Tibial nerve (tissue), 4 donors: ENCODE data around the gene CKAP2L. TPM values are rescaled to one million over a fixed set of nuclear protein-coding genes. Genes with fewer than 3 reads are reported as not detected.

Experiments used
- DNase-seq, 2 donors: peaks; one replicate each; pipeline ENCODE4 v3.0.0-alpha.2; 2019; ENCODE audit warnings: low spot score in 2 of 2
- H3K27ac ChIP-seq, 4 donors: fragments of 200-600 bp; sonication (generic) in 3 of 4; one replicate each; pipeline ENCODE4 v1.5.1; 2017 to 2019; ENCODE audit warnings: mild to moderate bottlenecking in 1 of 4
- H3K27me3 ChIP-seq, 2 donors: fragments of 200-600 bp; sonication (generic) in 1 of 2; one replicate each; pipeline versions ENCODE4 v1.5.1 to v1.6.0; 2017 to 2019
- H3K36me3 ChIP-seq, 3 donors: fragments of 200-600 bp; sonication (generic); one replicate each; pipeline ENCODE4 v1.5.1; 2018 to 2019
- H3K4me1 ChIP-seq, 4 donors: fragments of 200-600 bp; sonication (generic) in 3 of 4; one replicate each; pipeline ENCODE4 v1.5.1; 2017 to 2019
- H3K4me3 ChIP-seq, 4 donors: fragments of 200-600 bp; sonication (generic) in 3 of 4; one replicate each; pipeline ENCODE4 v1.5.1; 2017 to 2019; ENCODE audit warnings: mild to moderate bottlenecking in 1 of 4, moderate library complexity in 1 of 4
- H3K9me3 ChIP-seq, 4 donors: fragments of 200-600 bp; sonication (generic) in 3 of 4; one replicate each; pipeline ENCODE4 v1.5.1; 2017 to 2019
- CTCF ChIP-seq, 5 experiments: fragments of 200-600 bp in 3 of 5; fragments of 450-650 bp in 2 of 5; sonication (generic) in 3 of 5; IDR thresholded peaks; one replicate each; pipeline ENCODE4 v1.5.1; 2016 to 2019; ENCODE audit warnings: antibody characterized with exemption in 5 of 5, mild to moderate bottlenecking in 3 of 5, moderate library complexity in 2 of 5
- EP300 ChIP-seq, 2 donors: sonication (generic); formaldehyde crosslinking; IDR thresholded peaks; one replicate each; pipeline ENCODE4 v1.6.1; 2017; ENCODE audit warnings: antibody characterized with exemption in 2 of 2, mild to moderate bottlenecking in 1 of 2
- POLR2A ChIP-seq, 2 donors: fragments of 450-650 bp; IDR thresholded peaks; one replicate each; pipeline ENCODE4 v1.6.1; 2017; ENCODE audit warnings: antibody characterized with exemption in 2 of 2, mild to moderate bottlenecking in 2 of 2, moderate library complexity in 2 of 2
- WGBS, 2 donors: methylation state at CpG; one replicate each; pipeline ENCODE4 v1.1.5; 2018; 5-methylcytosine and 5-hydroxymethylcytosine counted together
- total RNA-seq, 4 donors: library from RNA; depleted of rRNA; stranded (reverse); fragments of >200 nt; gene quantifications; one replicate each; pipeline ENCODE4 v1.1.0, GENCODE V29; 2016

The CKAP2L gene
- total RNA-seq, 4 donors from 2014 or later: not detected

DNA sequence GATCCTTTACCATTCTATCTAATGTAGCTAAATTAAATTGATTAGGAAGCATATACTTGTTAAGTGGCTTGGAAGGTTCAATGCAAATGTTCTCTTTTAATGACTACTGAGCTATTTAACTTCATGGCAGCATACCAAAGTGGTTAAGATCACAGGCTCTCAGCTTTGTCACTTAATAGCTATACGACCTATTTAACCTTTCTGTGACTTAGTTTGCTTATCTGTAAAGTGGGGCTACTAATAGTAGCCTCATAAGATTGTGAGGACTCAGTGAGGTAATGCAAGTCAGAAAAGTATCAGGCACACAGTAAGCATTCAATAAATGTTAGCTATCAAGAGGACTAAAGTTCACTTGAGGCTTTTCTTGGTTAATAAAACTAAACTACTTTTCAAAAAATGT is 4.3 kb downstream of the CKAP2L start:
- Histone ChIP-seq H3K27me3 (no peaks in the 10 kb centered on the region), H3K4me1 (peaks cover 0 to 12% (median 4%) of the 10 kb centered on the region in 4 donors), H3K9me3 (no peaks in the 10 kb centered on the region), H3K36me3 (no peaks in the 10 kb centered on the region), H3K27ac (no peak overlapping the region), H3K4me3 (no peak overlapping the region)
- TF ChIP-seq EP300 (IDR thresholded peaks at IDR 0.05): no peak
- no peak for TF ChIP-seq POLR2A (IDR thresholded peaks at IDR 0.05)
- no peak for TF ChIP-seq CTCF (IDR thresholded peaks at IDR 0.05)
- no peak for DNase-seq
- 85 to 96% methylated on average over 1 of the region's 1 CpG for WGBS, 2 donors

DNA sequence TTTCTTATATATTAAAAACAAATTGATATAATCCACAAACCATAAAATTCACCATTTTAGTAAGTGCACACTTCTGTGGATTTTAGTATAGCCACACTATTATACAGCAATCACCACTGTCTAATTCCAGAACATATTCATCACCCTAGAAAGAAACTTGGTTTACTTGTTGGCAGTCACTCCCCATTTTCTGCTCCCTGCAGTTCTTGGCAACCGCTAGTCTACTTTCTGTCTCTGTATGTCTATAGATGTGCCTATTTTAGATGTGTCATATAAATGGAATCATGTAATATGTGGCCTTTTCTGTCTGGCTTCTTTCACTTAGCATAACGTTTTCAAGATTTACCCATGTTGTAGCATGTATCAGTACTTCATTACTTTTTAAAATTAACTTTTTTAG is 5.7 kb downstream of the CKAP2L start:
- Histone ChIP-seq H3K27me3 (no peaks in the 10 kb centered on the region), H3K27ac (no peak overlapping the region), H3K4me1 (peaks cover 0 to 2% (median 0%) of the 10 kb centered on the region in 4 donors), H3K4me3 (no peak overlapping the region), H3K36me3 (no peaks in the 10 kb centered on the region), H3K9me3 (no peaks in the 10 kb centered on the region)
- WGBS, 2 donors: 79 to 81% methylated on average over 2 of the region's 2 CpGs
- no peak for DNase-seq
- TF ChIP-seq CTCF (IDR thresholded peaks at IDR 0.05) (no peak), POLR2A (IDR thresholded peaks at IDR 0.05) (no peak), EP300 (IDR thresholded peaks at IDR 0.05) (no peak)

DNA sequence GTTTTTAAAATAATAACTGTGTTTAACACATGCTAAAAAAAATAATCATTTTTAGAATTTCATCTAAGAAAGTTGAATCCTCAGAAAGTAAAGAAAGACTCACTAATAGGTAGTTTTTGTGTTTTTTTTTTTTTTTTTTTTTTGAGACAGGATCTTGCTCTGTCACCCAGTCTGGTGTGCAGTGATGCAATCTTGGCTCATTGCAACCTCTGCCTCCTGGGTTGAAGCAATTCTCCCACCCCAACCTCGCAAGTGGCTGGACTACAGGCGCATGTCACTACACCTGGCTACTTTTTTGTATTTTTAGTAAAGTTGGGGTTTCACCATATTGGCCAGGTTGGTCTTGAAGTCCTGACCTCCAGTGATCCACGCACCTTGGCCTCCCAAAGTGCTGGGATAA is 7.1 kb downstream of the CKAP2L start:
- 91 to 100% methylated on average over 3 of the region's 3 CpGs for WGBS, 2 donors
- TF ChIP-seq EP300 (IDR thresholded peaks at IDR 0.05) (no peak), CTCF (IDR thresholded peaks at IDR 0.05) (no peak), POLR2A (IDR thresholded peaks at IDR 0.05) (no peak)
- Histone ChIP-seq H3K27ac (no peak overlapping the region), H3K9me3 (no peaks in the 10 kb centered on the region), H3K27me3 (no peaks in the 10 kb centered on the region), H3K36me3 (no peaks in the 10 kb centered on the region), H3K4me1 (no peaks in the 10 kb centered on the region), H3K4me3 (no peak overlapping the region)
- DNase-seq: no peak

- no peak for TF ChIP-seq EP300 (IDR thresholded peaks at IDR 0.05)
- no peak for TF ChIP-seq POLR2A (IDR thresholded peaks at IDR 0.05)
- no peak for TF ChIP-seq CTCF (IDR thresholded peaks at IDR 0.05)
- 93 to 97% methylated on average over 3 of the region's 3 CpGs for WGBS, 2 donors
- H3K27ac ChIP-seq: no peak overlapping the region
Observed at GRCh38 chr2:112756207-112756606, 8.2 kb downstream of the CKAP2L start.

DNA sequence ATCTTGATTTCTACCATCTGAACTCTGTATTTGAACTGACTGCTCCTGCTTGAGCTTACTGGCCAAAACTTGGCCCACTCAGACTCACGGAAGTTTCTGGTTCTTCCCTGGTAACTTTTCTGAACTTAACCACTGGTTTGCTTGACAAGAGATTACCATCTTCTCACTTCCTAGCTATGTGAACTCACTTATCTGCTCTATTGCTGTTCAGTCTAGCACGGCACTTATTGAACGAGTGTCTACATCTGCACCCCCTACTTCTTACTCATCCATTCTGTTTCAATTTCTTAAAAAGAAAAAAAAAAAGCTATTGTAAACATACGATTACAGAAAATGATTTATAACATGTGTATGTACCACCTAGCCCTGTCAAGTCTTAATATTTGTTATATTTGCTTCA is 9.0 kb downstream of the CKAP2L start:
- no peak overlapping the region for H3K27ac ChIP-seq
- no peaks in the 10 kb centered on the region for H3K9me3 ChIP-seq
- no peaks in the 10 kb centered on the region for H3K36me3 ChIP-seq
- whole genome bisulfite sequencing, 2 donors: 91 to 93% methylated on average over 4 of the region's 4 CpGs
- H3K27me3 ChIP-seq: no peaks in the 10 kb centered on the region
- no peak for DNase-seq
- H3K4me1 ChIP-seq: no peaks in the 10 kb centered on the region
- TF ChIP-seq POLR2A (IDR thresholded peaks at IDR 0.05) (no peak), EP300 (IDR thresholded peaks at IDR 0.05) (no peak), CTCF (IDR thresholded peaks at IDR 0.05) (no peak)
- H3K4me3 ChIP-seq: no peak overlapping the region

More at GRCh38 chr2:112756207-112756606, 8.2 kb downstream of the CKAP2L start:
- Histone ChIP-seq H3K4me1 (no peaks in the 10 kb centered on the region), H3K36me3 (no peaks in the 10 kb centered on the region), H3K4me3 (no peak overlapping the region), H3K9me3 (no peaks in the 10 kb centered on the region), H3K27me3 (no peaks in the 10 kb centered on the region)
- no peak for DNase-seq
